T-helper 22 cell (primary cell): ENCODE data around the gene C7.
"Not testable (repeated sequence)": the region's sequence is repeated elsewhere in the genome, so short reads cannot be mapped to it uniquely, and the experiment has no call there.

Source experiments
- DNase-seq: peaks from one replicate; pipeline ENCODE4 v3.0.0-alpha.2; 2020; ENCODE audit warnings: low read depth

Gene C7

DNA sequence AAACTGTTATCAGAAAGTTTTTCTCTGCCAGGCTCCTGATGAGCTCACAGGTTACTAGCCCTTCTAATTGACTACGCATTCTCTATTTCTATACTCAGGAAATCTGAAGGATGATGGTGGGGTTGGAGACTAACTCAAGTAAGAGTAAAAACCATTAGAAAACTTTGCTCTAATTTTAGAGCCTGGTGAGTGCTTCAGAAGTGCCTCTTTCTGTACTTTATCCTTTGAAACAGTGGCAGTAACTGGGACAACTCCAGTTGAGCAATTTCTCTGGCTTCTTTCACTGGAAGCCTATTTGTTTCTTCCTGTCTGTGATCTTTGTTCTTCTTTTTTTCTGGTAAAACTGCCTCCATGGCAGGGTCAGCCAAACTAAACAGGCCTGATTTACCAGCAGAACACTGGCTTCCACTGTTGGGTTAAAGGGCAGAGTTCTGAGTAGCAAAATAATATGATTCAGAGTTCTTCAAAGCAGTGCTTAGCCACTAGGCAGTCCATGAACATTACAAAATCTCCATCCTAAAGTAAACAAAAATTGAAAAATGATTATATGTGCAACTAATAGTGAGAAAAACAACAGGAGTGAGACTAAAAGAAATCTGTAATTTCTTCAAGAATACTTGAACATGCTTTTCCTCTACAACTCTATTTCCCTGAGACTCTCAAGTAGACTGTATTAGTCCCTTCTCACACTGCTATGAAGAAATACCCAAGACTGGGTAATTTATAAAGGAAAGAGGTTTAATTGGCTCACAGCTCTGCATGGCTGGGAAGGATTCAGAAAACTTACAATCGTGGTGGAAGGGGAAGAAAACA, 82.1 kb downstream of the C7 start:
- no peak for DNase-seq

DNA sequence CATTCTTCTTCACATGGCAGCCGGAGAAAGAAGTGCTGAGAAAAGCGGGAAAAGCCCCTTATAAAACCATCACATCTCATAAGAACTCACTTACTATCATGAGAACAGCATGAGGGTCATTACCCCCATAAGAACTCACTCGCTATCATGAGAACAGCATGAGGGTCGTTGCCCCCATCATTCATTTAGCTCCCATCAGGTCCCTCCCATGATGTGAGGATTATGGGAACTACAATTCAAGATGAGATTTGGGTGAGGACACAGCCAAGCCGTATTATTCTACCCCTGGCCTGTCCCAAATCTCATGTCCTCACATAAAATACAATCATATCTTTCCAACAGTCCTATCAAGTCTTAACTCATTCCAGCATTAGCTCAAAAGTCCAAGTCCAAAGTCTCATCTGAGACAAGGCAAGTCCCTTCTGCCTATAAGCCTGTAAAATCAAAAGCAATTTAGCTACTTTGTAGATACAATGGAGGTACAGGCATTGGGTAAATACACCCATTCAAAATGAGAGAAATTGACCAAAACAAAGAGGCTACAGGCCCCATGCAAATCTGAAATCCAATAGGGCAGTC, 82.8 kb downstream of the C7 start:
- DNase-seq = no peak

DNA sequence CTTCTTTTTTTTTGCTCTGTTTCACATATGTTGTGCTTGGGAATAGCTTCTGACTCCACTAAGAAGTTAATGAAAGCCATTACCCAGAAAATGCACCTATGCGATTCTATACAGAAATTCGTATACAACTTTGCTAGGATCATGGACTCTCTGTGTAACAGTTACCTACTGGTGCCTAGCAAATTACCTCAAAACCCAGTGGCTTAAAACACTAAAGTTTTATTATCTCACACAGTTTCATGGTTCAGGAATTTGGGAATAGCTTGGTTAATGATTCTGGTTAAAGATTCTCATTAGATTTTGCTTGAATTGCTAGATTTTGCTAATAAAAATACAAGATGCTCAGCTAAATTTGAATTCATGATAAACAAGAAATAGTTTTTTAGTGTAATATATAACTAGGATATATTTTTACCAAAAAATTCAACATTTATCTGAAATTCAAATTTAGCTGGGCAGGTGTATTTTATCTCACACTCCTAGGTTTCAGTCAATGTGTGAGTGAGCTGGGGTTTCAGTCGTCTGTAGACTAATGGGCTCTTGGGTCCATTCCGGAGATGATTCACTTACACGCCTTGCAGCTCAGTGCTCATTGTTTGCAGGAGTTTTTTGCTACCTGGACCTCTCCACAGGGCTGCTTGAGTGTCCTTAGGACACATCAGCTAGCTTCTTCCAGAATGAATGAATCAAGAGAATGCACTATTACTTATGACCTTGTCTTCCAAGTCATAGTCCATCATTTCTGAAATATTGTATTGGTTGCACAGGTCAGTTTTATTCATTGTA, 86.7 kb downstream of the C7 start:
- no peak for DNase-seq

DNA sequence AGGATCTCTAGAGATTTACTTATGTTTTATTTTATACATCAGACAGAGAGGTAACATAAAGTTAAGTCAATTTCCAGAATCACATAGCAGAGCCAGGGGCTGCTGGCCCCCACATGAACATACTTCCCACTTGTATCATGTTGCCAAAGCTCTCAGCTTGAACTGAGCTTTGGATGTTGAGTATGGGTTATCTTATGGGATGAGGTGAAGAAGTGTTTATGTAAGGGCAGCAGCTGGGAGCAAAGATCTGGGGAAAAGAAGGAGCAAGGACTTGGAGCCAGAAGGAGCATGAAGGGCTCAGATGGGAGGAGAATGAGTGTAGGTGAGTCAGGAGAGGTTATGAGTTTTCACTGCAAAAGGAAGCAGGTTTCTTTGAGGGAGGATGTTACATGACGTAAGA, 89.8 kb downstream of the C7 start:
- DNase-seq = no peak

DNA sequence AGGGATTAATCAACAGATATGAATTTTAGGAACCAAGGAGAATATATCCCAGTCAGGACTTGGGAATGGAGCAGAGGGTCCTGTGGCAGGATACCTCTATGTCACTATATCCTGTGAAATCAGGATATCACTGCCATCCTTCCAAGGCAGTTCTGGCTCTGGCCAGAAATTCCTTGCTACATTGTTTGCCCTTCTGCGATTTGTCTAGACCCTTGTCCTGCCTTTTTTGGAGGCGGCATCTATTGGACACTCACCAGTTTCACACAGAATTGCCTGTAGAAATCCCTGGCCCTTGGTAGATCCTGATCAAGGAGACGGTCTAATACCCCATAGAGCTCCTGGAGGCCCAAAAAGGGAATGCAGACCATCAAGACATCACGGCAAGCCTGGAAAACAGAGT, 90.7 kb downstream of the C7 start:
- DNase-seq = no peak

DNA sequence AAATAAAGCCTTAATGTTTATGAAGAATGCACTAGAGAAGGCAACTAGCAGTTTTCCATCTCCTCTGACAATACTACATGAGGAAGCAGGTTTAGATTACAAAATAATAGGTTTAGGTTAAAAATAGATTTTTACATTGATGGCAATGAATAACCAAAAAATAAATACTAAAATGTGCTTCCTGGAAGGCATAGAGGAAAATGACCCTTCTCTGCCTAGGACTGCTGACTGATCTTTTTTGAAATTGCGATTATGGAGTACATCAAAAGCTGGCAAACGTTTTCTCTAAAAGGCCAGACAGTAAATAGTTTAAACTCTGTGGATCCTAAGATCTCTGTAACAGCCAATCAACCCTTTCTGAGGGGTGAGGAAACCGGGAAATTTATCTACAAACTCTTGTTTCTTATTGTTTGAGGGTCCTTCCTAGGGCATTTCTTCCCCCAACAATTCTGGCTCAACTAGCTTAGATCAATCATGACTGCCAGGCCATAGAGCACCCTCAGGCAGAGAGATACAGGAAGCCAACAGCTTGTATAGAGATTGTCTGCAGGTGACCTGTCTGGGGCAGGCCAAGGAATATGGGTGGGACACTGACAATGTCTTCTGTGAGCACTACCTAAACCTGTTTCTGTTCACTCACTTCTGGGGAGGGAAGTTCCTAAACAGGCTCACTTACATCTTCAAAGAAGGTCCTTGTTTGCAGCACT, 94.5 kb downstream of the C7 start:
- no peak for DNase-seq

DNA sequence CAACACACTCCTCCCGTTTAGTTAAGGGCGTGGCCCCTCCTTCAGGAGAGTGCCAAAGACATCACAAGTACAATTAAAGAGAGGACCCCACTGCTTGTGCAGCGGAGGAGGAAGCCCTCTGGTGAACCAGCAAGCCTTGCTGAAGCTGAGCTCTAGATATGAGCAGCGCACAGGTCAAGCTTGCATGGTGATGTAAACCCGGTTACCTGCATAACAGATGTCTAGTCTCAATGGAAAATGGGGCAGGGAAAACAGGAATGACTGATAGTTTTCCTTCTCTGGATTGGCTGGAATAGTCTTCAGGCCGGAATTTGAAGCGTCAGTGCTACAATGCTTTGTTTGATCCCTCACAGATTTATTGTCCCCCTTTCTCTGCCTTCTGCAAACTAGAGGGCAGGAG, 95.6 kb downstream of the C7 start:
- no peak for DNase-seq

DNA sequence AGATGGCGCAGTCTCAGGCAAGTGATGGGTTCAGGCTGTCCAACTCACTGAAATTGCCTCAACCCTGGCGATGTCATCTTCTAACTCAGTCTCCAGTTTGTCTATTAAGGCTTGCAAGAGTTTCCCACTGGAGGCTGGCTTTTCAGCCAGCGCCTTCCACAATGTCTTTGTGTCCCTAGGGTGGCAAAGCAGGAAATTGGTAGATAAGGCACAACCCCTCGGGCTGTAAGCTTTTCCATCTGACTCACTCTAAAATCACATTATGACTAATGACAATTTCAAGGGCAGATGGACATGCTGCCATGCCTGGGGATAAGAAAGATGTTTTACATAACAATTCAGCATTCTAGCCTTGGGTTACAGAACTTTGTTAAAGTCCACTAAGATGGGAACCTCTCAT, 99.9 kb downstream of the C7 start:
- DNase-seq = no peak

DNA sequence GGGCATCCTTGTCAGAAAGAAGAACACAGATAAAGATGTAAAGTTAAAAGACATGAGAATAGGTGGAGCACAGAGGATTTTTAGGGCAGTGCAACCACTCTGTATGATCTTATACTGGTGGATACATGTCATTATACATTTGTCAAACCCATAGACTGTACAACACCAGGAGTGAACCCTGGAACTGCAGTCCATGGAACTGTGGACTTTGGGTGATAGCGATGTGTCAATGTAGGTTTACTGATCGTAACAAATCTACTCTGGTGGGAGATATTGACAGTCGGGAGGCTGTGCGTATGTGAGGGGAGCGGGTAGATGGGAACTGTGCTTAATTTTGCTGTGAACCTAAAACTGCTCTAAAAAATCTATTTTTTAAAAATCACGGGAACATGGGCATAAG, 101.3 kb downstream of the C7 start:
- DNase-seq = no peak

DNA sequence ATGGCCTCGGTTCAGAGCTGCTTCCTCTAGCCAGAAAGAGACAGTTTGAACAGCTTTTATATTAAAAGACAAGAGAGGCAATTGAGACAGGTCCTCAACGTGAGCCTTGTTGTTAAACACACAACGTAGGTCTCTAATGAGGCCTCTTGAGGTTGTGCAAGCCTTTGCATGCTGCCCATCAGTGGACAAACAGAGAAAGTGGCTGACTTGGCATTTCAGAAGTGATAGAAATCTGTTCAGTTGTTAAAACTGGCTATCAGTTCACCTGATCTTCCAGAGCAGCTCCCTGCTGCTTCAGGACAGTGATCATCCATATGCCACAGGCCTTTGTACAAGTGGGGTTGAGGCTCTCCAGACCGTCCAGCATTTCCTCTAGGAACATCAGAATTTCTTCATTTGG, 103.0 kb downstream of the C7 start:
- DNase-seq = no peak

DNA sequence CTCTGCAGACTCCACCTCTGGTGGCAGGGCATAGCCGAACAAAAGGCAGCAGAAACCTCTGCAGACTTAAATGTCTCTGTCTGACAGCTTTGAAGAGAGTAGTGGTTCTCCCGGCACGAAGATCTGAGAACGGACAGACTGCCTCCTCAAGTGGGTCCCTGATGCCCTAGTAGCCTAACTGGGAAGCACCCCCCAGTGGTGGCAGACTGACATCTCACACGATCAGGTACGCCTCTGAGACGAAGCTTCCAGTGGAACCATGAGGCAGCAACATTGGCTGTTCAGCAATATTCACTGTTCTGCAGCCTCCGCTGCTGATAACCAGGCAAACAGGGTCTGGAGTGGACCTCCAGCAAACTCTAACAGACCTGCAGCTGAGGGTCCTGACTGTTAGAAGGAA, 113.3 kb downstream of the C7 start:
- DNase-seq = not testable (repeated sequence)
